A549 (cell line): ENCODE results near the gene SYT2.
"Not testable (repeated sequence)": the region's sequence is repeated elsewhere in the genome, so short reads cannot be mapped to it uniquely, and the experiment has no call there.

Experiments used
- CEBPB ChIP-seq, 2 experiments: fragments of >200 bp in 1 of 2; sonication (Bioruptor Twin) in 1 of 2; formaldehyde crosslinking in 1 of 2; IDR thresholded peaks; 2 replicates each; pipeline ENCODE4 v1.6.1; 2012 to 2016
- CTCF ChIP-seq: fragments of >200 bp; sonication (Bioruptor Twin); formaldehyde crosslinking; IDR thresholded peaks from 3 replicates; pipeline ENCODE4 v1.5.1; 2016
- KDM1A ChIP-seq: fragments of 200-600 bp; sonication (generic); IDR thresholded peaks from 2 replicates; pipeline ENCODE4 v1.6.1; 2016; ENCODE audit warnings: low read depth, mild to moderate bottlenecking
- MYC ChIP-seq: IDR thresholded peaks from 2 replicates; pipeline ENCODE4 v1.6.1; 2012; ENCODE audit warnings: mild to moderate bottlenecking, inconsistent platforms, low read length, improper control_type of control experiment, borderline replicate concordance
- RAD21 ChIP-seq, 2 experiments: fragments of >200 bp in 1 of 2; sonication (Bioruptor Twin) in 1 of 2; formaldehyde crosslinking in 1 of 2; IDR thresholded peaks in 1 of 2; conservative IDR thresholded peaks in 1 of 2; 2 replicates in 1 of 2; 3 replicates in 1 of 2; pipeline ENCODE4 v1.6.1; 2012 to 2018; ENCODE audit warnings: inconsistent platforms in 1 of 2
- ZFP36 ChIP-seq: fragments of 450-650 bp; IDR thresholded peaks from 2 replicates; pipeline ENCODE4 v1.6.1; 2014; ENCODE audit warnings: borderline replicate concordance; ENCODE audit not compliant: partially characterized antibody

- TF ChIP-seq KDM1A; RAD21 (conservative IDR thresholded peaks at IDR 0.05 in 1 of 2, IDR thresholded peaks at IDR 0.05 in 1 of 2); CEBPB (IDR thresholded peaks at IDR 0.05); CTCF; ZFP36; MYC: not testable (repeated sequence)
These were observed 167.8 kb downstream of the SYT2 start for GRCh38 chr1:202542415-202542814.
